GM10266 (cell line): Measurements from ENCODE around the gene C10orf95.
A peak's percentile ranks its signal among the peaks of the same experiment; 100 is the strongest.

Experiments used
- DNase-seq: peaks from one replicate; pipeline ENCODE4 v3.0.0; 2012; ENCODE audit errors: extremely low spot score
- CTCF ChIP-seq: IDR thresholded peaks from 2 replicates; pipeline ENCODE4 v1.5.1; 2012; ENCODE audit warnings: mild to moderate bottlenecking, low read depth; ENCODE audit not compliant: control insufficient read depth, insufficient read depth; ENCODE audit errors: missing control alignments

C10orf95 gene

GRCh38 chr10:102433619-102434046 is 17.7 kb downstream of the C10orf95 start:
- DNase-seq, result no peak
- TF ChIP-seq CTCF, result no peak

DNA sequence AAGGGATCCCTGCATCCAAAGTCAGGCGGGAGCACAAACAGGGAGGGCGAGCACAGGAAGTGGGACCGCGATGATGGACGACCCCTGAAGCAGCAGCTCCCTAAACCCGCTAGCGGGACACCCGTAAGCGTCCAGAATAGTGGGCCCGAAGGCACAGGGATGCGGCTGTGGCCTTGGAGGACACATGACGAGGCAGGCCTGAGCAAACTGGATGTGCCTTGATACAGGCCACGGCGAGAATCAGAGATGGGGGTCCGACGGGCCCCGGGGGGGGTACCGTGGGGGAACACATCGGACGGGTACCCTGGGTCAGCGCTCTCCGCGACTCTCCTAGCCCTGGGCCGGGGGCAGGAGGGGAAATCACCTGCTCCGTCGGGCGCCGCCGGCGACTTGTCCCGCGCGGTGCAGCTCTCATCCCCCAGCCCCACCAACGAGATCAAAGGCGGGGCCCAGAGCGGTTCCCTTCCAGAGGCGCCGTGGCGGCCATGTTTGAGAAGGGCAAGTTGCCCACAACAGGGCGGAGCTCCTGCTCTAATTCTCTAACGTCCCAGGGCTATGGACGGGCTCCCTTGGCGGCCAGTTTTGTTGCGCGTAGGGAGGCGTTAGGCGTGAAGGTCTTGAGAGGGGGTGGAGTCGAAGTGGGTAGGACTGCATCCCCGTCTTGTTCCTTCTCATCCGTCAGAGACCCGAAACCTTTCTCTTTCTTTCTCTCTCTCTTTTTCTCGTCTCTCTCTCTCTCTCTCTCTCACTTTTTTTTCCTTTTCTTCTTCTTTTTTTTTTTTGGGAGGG is 19.0 kb downstream of the C10orf95 start, which contains the start of gene CUEDC2:
CUEDC2 (minus strand) TSS at position 413 of the 789 bp plus-strand sequence. CDS start 7,386 bp downstream, outside the sequence.
- DNase-seq, result peak; percentile 88
- no peak for TF ChIP-seq CTCF

- TF ChIP-seq CTCF, result no peak
- DNase-seq, result peak; percentile 18
Observed at GRCh38 chr10:102431452-102432124, 19.8 kb downstream of the C10orf95 start.

DNA sequence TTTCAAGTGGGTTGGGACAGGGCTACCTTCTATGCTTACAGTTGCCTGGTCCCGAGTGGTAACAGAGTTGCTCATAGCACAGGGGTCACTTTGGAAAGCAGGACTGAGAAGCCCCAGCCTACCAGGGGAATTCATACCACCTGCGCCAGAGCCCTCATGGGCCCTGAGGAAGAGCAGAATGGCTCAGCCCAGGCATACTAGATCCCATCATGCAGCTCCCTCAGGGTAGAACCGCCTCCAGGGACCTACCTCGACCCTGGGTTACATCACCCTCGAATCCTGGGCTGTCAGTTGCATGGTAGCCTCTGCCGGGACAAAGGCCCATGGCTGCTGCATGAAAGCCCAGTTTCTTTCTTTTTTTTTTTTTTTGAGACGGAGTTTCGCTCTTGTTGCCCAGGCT is 21.9 kb downstream of the C10orf95 start:
- no peak for DNase-seq
- no peak for TF ChIP-seq CTCF

DNA sequence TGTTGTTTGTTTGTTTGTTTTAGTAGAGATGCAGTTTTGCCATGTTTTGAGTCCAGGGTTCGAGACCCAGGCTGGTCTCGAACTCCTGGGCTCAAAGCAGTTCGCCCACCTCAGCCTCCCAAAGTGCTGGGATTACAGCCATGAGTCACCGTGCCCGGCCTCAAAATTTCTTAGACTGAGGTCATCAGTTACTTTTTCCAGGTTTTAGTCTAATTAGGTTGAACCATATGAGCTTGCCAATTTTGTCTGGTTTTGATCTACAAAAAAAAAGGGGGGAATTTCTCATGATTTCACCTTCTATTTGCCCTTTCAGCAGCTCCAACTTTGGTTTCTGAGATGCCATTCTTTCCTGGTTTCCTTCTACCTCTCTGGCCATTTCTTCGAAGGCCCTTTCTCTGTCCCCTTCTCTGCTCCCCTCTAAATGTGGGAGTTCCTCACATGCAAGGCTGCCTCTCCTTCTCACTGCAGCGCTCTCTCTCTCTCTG is 24.5 kb downstream of the C10orf95 start:
- DNase-seq, result no peak
- no peak for TF ChIP-seq CTCF

DNA sequence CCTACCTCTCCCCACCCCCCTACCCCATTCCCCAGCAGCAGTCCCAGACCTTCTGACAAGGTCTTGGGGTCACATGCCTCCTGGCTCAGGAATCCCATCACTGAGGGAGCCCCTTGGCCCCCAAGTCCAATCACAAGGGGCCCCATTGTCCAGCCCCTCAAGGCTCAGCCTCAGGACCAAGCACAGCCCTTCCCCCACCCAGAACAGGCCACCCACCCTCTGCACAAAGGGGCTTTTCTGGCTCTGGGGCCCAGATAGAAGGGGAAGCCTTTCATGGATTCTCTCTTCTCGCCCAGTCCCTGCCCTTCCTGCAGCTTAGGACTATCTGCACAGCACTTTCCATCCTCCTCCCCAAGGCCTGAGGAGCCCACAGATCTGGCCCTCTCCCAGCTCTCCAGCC is 25.9 kb downstream of the C10orf95 start:
- no peak for TF ChIP-seq CTCF
- no peak for DNase-seq

- no peak for DNase-seq
- no peak for TF ChIP-seq CTCF
Observed at GRCh38 chr10:102424916-102425315, 26.4 kb downstream of the C10orf95 start.
